Measurements from ENCODE around the gene NRF1.

GRCh38 chr7:129607471-129608120, 3.9 kb upstream of the NRF1 start:
- TF ChIP-seq CTCF (IDR thresholded peaks at IDR 0.05; ENCODE audit: low read length) (peak; percentile 90), EZH2 (IDR thresholded peaks at IDR 0.05; ENCODE audit: borderline replicate concordance, low read length) (no peak)
